Renal cortical epithelial cell (primary cell): ENCODE measurements around the gene VTI1A. TPM values are rescaled to one million over a fixed set of nuclear protein-coding genes. Genes with fewer than 3 reads are reported as not detected.
"Not testable (repeated sequence)": the region's sequence is repeated elsewhere in the genome, so short reads cannot be mapped to it uniquely, and the experiment has no call there.

Experiments used
- DNase-seq: peaks from one replicate; pipeline ENCODE4 v3.0.0-alpha.2; 2011; ENCODE audit warnings: low read depth
- total RNA-seq: library from RNA; depleted of rRNA; stranded (reverse); fragments of >200 nt; gene quantifications from 2 replicates; pipeline ENCODE4 v1.2.3, GENCODE V29; 2014

VTI1A gene
- total RNA-seq, 1 donor from 2014 or later, result 49.7 TPM

GRCh38 chr10:112721080-112721698 is 274.2 kb downstream of the VTI1A start:
- peak; percentile 66 for DNase-seq

- DNase-seq, result no peak
Measured at GRCh38 chr10:112722758-112723157, 275.7 kb downstream of the VTI1A start.

- no peak for DNase-seq
Measured at GRCh38 chr10:112723876-112724275, 276.9 kb downstream of the VTI1A start.

- no peak for DNase-seq
Measured at GRCh38 chr10:112724404-112724991, 277.5 kb downstream of the VTI1A start.

- DNase-seq, result no peak
Measured at GRCh38 chr10:112728118-112728883, 281.3 kb downstream of the VTI1A start.

- no peak for DNase-seq
Measured at GRCh38 chr10:112728997-112729396, 282.0 kb downstream of the VTI1A start.

GRCh38 chr10:112731450-112731849 is 284.4 kb downstream of the VTI1A start:
- not testable (repeated sequence) for DNase-seq

- peak; percentile 50 for DNase-seq
Measured at GRCh38 chr10:112732277-112732921, 285.4 kb downstream of the VTI1A start.

GRCh38 chr10:112735041-112735695 is 288.2 kb downstream of the VTI1A start:
- no peak for DNase-seq

GRCh38 chr10:112738606-112739591 is 291.9 kb downstream of the VTI1A start:
- no peak for DNase-seq

GRCh38 chr10:112739592-112740353 is 292.8 kb downstream of the VTI1A start:
- DNase-seq, result no peak

- peak; percentile 72 for DNase-seq
Measured at GRCh38 chr10:112741830-112742402, 294.9 kb downstream of the VTI1A start.

GRCh38 chr10:112744181-112745096 is 297.4 kb downstream of the VTI1A start:
- peak; percentile 20 for DNase-seq

GRCh38 chr10:112746329-112746728 is 299.3 kb downstream of the VTI1A start:
- DNase-seq, result no peak

- no peak for DNase-seq
Measured at GRCh38 chr10:112750427-112751167, 303.6 kb downstream of the VTI1A start.

GRCh38 chr10:112751651-112752050 is 304.6 kb downstream of the VTI1A start:
- no peak for DNase-seq

GRCh38 chr10:112752288-112752687 is 305.3 kb downstream of the VTI1A start:
- peak; percentile 33 for DNase-seq

- no peak for DNase-seq
Measured at GRCh38 chr10:112753961-112754411, 307.0 kb downstream of the VTI1A start.
